SK-N-SH (cell line): Measurements from ENCODE around the gene PSMC3IP. TPM values are rescaled to one million over a fixed set of nuclear protein-coding genes. Genes with fewer than 3 reads are reported as not detected.

Experiments
- CTCF ChIA-PET: fragments of 300-600, 350-600 bp; formaldehyde crosslinking; extraction: SDS; loops from one replicate; lab custom pipeline; 2021; lab: Yijun Ruan, JAX
- POLR2A ChIA-PET: fragments of 350-600 bp; sonication (Branson Sonifier 250); formaldehyde crosslinking; extraction: SDS; loops from one replicate; lab custom pipeline; 2020; ENCODE audit warnings: antibody characterized with exemption, inconsistent platforms; lab: Yijun Ruan, JAX
- DNase-seq: peaks from one replicate; pipeline ENCODE4 v3.0.0; 2012
- H2AFZ ChIP-seq: fragments of 200-600 bp; sonication (generic); 2 replicates; pipeline ENCODE4 v1.8.1; 2016; ENCODE audit warnings: antibody characterized with exemption, mild to moderate bottlenecking, low read depth
- H3F3A ChIP-seq: fragments of 200-600 bp; sonication (generic); replicated peaks from 2 replicates; pipeline ENCODE3; 2016; ENCODE audit warnings: antibody characterized with exemption, mild to moderate bottlenecking; ENCODE audit not compliant: insufficient read depth
- H3K27ac ChIP-seq, 2 experiments: fragments of 200-500 bp in 1 of 2; fragments of 200-600 bp in 1 of 2; sonication (Bioruptor generic) in 1 of 2; sonication (generic), shearing (Covaris generic) in 1 of 2; 2 replicates each; pipeline versions ENCODE4 v1.5.1 to v1.6.1; 2014 to 2016; ENCODE audit warnings: low read depth in 2 of 2, inconsistent platforms in 1 of 2, low read length in 1 of 2, mild to moderate bottlenecking in 1 of 2, mixed read lengths in 1 of 2
- H3K27me3 ChIP-seq: fragments of 200-600 bp; sonication (generic), shearing (Covaris generic); 2 replicates; pipeline ENCODE4 v1.6.1; 2016; ENCODE audit warnings: mixed run types; ENCODE audit not compliant: insufficient read depth
- H3K36me3 ChIP-seq, 2 experiments: fragments of 200-500 bp in 1 of 2; fragments of 200-600 bp in 1 of 2; sonication (Bioruptor generic) in 1 of 2; sonication (generic) in 1 of 2; replicated peaks in 1 of 2; 2 replicates each; pipeline versions ENCODE3 to v1.5.1; 2014 to 2016; ENCODE audit warnings: low read length in 1 of 2, mild to moderate bottlenecking in 1 of 2; ENCODE audit not compliant: insufficient read depth in 2 of 2, control insufficient read depth in 1 of 2
- H3K4me1 ChIP-seq, 2 experiments: fragments of 200-500 bp in 1 of 2; fragments of 200-600 bp in 1 of 2; sonication (Bioruptor generic) in 1 of 2; sonication (generic), shearing (Covaris generic) in 1 of 2; 2 replicates each; pipeline versions ENCODE4 v1.5.1 to v1.6.1; 2014 to 2016; ENCODE audit warnings: low read depth in 1 of 2, low read length in 1 of 2, mixed run types in 1 of 2; ENCODE audit not compliant: insufficient read depth in 2 of 2, control insufficient read depth in 1 of 2
- H3K4me2 ChIP-seq: fragments of 200-600 bp; sonication (generic), shearing (Covaris generic); 2 replicates; pipeline ENCODE4 v1.6.1; 2017; ENCODE audit warnings: mixed run types
- H3K4me3 ChIP-seq, 2 experiments: fragments of 200-500 bp in 1 of 2; fragments of 200-600 bp in 1 of 2; sonication (Bioruptor generic) in 1 of 2; sonication (generic), shearing (Covaris generic) in 1 of 2; 2 replicates each; pipeline versions ENCODE4 v1.5.1 to v1.8.1; 2014 to 2016; ENCODE audit warnings: low read depth in 2 of 2, inconsistent platforms in 1 of 2, low read length in 1 of 2, mild to moderate bottlenecking in 1 of 2, mixed read lengths in 1 of 2, moderate library complexity in 1 of 2
- H3K79me2 ChIP-seq: fragments of 200-600 bp; sonication (generic); 2 replicates; pipeline ENCODE4 v1.8.1; 2017; ENCODE audit warnings: mild to moderate bottlenecking; ENCODE audit not compliant: insufficient read depth
- H3K9ac ChIP-seq: fragments of 200-600 bp; sonication (generic); 2 replicates; pipeline ENCODE4 v1.6.1; 2017; ENCODE audit warnings: mixed run types
- H3K9me2 ChIP-seq: fragments of 200-600 bp; sonication (generic); 2 replicates; pipeline ENCODE4 v1.6.1; 2017; ENCODE audit warnings: mixed run types
- H3K9me3 ChIP-seq: fragments of 200-600 bp; sonication (generic); 2 replicates; pipeline ENCODE4 v1.6.1; 2017; ENCODE audit warnings: mixed run types, mild to moderate bottlenecking, moderate library complexity
- H4K20me1 ChIP-seq: fragments of 200-600 bp; sonication (generic); 2 replicates; pipeline ENCODE4 v1.6.1; 2017; ENCODE audit warnings: mild to moderate bottlenecking, mixed run types; ENCODE audit not compliant: insufficient read depth
- ELF1 ChIP-seq: IDR thresholded peaks from 2 replicates; pipeline ENCODE4 v1.4.0; 2012
- EZH2phosphoT487 ChIP-seq: fragments of 200-600 bp; sonication (generic); IDR thresholded peaks from 2 replicates; pipeline ENCODE4 v1.6.1; 2017; ENCODE audit warnings: low read depth, mixed run types, mild to moderate bottlenecking, antibody characterized with exemption, moderate library complexity, borderline replicate concordance
- FOSL2 ChIP-seq: IDR thresholded peaks from 2 replicates; pipeline ENCODE4 v1.4.0; 2012; ENCODE audit warnings: low read depth, mild to moderate bottlenecking, moderate library complexity, borderline replicate concordance
- MXI1 ChIP-seq: IDR thresholded peaks from 2 replicates; pipeline ENCODE4 v1.6.1; 2012; ENCODE audit warnings: mild to moderate bottlenecking, low read depth, low read length, improper control_type of control experiment
- NFIC ChIP-seq: IDR thresholded peaks from 2 replicates; pipeline ENCODE4 v1.4.0; 2012; ENCODE audit warnings: borderline replicate concordance
- POLR2AphosphoS5 ChIP-seq: IDR thresholded peaks from 2 replicates; pipeline ENCODE4 v1.6.1; 2012; ENCODE audit warnings: low read depth, low read length
- RFX5 ChIP-seq: IDR thresholded peaks from 2 replicates; pipeline ENCODE4 v1.6.1; 2012; ENCODE audit warnings: mild to moderate bottlenecking, improper control_type of control experiment, low read length
- TAF1 ChIP-seq: IDR thresholded peaks from 2 replicates; pipeline ENCODE4 v1.6.1; 2012; ENCODE audit warnings: low read depth, mild to moderate bottlenecking, low read length, moderate library complexity, borderline replicate concordance
- TCF12 ChIP-seq: IDR thresholded peaks from 2 replicates; pipeline ENCODE4 v1.4.0; 2012
- TEAD4 ChIP-seq: IDR thresholded peaks from 2 replicates; pipeline ENCODE4 v1.4.0; 2012; ENCODE audit warnings: mild to moderate bottlenecking, borderline replicate concordance; ENCODE audit not compliant: insufficient read depth
- YY1 ChIP-seq: IDR thresholded peaks from 2 replicates; pipeline ENCODE4 v1.4.0; 2012; ENCODE audit warnings: low read depth, mild to moderate bottlenecking
- whole genome bisulfite sequencing: methylation state at CpG from one replicate; pipeline ENCODE4 v1.1.6; 2017; ENCODE audit warnings: low lambda C conversion rate; 5-methylcytosine and 5-hydroxymethylcytosine counted together
- polyA plus RNA-seq, 3 experiments: library from polyadenylated mRNA; depleted of rRNA; stranded (reverse); fragments of >200 nt; gene quantifications; 2 replicates each; pipeline ENCODE4 v1.2.3, GENCODE V29; 2012
- TF ChIP-seq, protein P1 (sequence below): IDR thresholded peaks from 2 replicates; pipeline ENCODE4 v1.6.1; 2012; ENCODE audit warnings: mild to moderate bottlenecking, low read depth, low read length, moderate library complexity
- TF ChIP-seq, protein P2 (sequence below): fragments of 200-600 bp; sonication (generic); IDR thresholded peaks from 2 replicates; pipeline ENCODE4 v1.6.1; 2017; ENCODE audit warnings: antibody characterized with exemption, mild to moderate bottlenecking, moderate library complexity
- TF ChIP-seq, protein P3 (sequence below): IDR thresholded peaks from 2 replicates; pipeline ENCODE4; 2012

PSMC3IP gene
- polyA plus RNA-seq, 1 of the 3 experiments (the other 2 are of a cell fraction): 17.3 TPM

DNA sequence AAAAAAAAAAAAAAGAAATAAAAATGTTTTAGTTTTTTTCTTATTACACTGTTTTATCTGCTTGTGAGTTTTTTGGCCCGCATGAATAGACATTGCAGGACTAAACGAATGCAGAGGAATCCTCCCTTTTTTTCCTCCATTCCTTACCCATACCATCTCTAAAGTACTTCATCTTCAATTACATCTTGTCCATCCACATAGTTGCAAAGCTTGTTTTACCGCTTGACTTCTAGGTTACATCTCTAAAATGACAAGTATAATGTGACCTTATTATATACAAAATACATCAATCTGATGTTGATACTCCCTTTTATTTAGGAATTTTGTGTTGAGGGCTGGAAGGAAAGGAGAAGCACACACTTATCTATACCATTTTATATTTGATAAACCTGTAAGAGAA lies 18.9 kb upstream of the PSMC3IP start (continued):
- TF ChIP-seq, protein P1, sequence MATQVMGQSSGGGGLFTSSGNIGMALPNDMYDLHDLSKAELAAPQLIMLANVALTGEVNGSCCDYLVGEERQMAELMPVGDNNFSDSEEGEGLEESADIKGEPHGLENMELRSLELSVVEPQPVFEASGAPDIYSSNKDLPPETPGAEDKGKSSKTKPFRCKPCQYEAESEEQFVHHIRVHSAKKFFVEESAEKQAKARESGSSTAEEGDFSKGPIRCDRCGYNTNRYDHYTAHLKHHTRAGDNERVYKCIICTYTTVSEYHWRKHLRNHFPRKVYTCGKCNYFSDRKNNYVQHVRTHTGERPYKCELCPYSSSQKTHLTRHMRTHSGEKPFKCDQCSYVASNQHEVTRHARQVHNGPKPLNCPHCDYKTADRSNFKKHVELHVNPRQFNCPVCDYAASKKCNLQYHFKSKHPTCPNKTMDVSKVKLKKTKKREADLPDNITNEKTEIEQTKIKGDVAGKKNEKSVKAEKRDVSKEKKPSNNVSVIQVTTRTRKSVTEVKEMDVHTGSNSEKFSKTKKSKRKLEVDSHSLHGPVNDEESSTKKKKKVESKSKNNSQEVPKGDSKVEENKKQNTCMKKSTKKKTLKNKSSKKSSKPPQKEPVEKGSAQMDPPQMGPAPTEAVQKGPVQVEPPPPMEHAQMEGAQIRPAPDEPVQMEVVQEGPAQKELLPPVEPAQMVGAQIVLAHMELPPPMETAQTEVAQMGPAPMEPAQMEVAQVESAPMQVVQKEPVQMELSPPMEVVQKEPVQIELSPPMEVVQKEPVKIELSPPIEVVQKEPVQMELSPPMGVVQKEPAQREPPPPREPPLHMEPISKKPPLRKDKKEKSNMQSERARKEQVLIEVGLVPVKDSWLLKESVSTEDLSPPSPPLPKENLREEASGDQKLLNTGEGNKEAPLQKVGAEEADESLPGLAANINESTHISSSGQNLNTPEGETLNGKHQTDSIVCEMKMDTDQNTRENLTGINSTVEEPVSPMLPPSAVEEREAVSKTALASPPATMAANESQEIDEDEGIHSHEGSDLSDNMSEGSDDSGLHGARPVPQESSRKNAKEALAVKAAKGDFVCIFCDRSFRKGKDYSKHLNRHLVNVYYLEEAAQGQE: no peak
- TF ChIP-seq NFIC (no peak), TEAD4 (no peak), TAF1 (no peak), MXI1 (no peak)
- TF ChIP-seq, all 33 proteins: peak for 0

DNA sequence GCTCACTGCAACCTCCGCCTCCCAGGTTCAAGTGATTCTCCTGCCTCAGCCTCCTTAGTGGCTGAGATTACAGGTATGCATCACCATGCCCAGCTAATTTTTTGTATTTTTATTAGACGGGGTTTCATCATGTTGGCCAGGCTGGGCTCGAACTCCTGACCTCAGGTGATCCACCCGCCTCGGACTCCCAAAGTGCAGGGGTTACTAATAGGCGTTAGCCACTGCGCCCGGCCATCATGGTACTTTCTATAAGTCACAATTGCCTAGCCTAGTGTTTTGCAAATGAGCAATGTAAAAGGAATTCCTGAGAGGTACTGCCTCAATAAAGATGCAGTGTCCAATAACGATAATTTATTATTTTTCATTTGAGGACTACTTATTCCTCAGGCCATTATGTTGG lies 13.9 kb upstream of the PSMC3IP start:
- TF ChIP-seq, protein P2, sequence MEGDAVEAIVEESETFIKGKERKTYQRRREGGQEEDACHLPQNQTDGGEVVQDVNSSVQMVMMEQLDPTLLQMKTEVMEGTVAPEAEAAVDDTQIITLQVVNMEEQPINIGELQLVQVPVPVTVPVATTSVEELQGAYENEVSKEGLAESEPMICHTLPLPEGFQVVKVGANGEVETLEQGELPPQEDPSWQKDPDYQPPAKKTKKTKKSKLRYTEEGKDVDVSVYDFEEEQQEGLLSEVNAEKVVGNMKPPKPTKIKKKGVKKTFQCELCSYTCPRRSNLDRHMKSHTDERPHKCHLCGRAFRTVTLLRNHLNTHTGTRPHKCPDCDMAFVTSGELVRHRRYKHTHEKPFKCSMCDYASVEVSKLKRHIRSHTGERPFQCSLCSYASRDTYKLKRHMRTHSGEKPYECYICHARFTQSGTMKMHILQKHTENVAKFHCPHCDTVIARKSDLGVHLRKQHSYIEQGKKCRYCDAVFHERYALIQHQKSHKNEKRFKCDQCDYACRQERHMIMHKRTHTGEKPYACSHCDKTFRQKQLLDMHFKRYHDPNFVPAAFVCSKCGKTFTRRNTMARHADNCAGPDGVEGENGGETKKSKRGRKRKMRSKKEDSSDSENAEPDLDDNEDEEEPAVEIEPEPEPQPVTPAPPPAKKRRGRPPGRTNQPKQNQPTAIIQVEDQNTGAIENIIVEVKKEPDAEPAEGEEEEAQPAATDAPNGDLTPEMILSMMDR: no peak
- TF ChIP-seq POLR2AphosphoS5 (no peak), NFIC (no peak), ELF1 (no peak), RFX5 (no peak), TAF1 (no peak), TEAD4 (no peak), EZH2phosphoT487 (no peak), FOSL2 (no peak), TCF12 (no peak), YY1 (no peak)
- TF ChIP-seq, protein P3, sequence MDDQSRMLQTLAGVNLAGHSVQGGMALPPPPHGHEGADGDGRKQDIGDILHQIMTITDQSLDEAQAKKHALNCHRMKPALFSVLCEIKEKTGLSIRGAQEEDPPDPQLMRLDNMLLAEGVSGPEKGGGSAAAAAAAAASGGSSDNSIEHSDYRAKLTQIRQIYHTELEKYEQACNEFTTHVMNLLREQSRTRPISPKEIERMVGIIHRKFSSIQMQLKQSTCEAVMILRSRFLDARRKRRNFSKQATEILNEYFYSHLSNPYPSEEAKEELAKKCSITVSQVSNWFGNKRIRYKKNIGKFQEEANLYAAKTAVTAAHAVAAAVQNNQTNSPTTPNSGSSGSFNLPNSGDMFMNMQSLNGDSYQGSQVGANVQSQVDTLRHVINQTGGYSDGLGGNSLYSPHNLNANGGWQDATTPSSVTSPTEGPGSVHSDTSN: no peak
- Histone ChIP-seq H3K4me1 (no peaks in the 10 kb centered on the region; a peak in 1 of 4 replicates), H3K9me2 (no peaks in the 10 kb centered on the region), H3K4me2 (no peak overlapping the region), H3K4me3 (no peak overlapping the region), H3K9me3 (no peaks in the 10 kb centered on the region), H3K79me2 (peaks cover 58% of the 10 kb centered on the region), H3K27ac (no peak overlapping the region), H3K36me3 (peaks cover 20 to 34% of the 10 kb centered on the region in 2 experiments), H2AFZ (no peak overlapping the region), H3F3A (peaks cover under 1% of the 10 kb centered on the region), H3K27me3 (no peaks in the 10 kb centered on the region), H3K9ac (no peak overlapping the region), H4K20me1 (peaks cover 15% of the 10 kb centered on the region; the same call in 1 of the 2 replicates)
- CTCF ChIA-PET: interaction anchor here (3.6 kb wide), 1 partner anchor 13 kb away, joined by 22 read pairs; the partner anchor contains the start of gene PSMC3IP
- DNase-seq: no peak
- 97% methylated on average over 9 of the region's 9 CpGs for WGBS
- POLR2A ChIA-PET: no interaction called here
